HepG2 (cell line): ENCODE data around the gene PRSS53. TPM values are rescaled to one million over a fixed set of nuclear protein-coding genes. Genes with fewer than 3 reads are reported as not detected.

ENCODE experiments used
- ATAC-seq: fragments of 200-7000 bp; cut with Tn5 transposase; 3 replicates; pipeline ENCODE4 v1.9.1; 2020; ENCODE audit warnings: mild to moderate bottlenecking, moderate library complexity
- BruUV-seq: library from RNA; stranded (reverse); fragments of 400-500 nt; replicated peaks from 2 replicates; lab custom pipeline; 2021; lab: Mats Ljungman, UMichigan
- CTCF ChIA-PET: fragments of 300-600 bp; formaldehyde crosslinking; extraction: SDS; loops from one replicate; lab custom pipeline; 2021; ENCODE audit warnings: low total read pairs, inconsistent platforms, low intra/inter-chr PET ratio; lab: Yijun Ruan, JAX
- POLR2A ChIA-PET: fragments of 350-600 bp; sonication (Branson Sonifier 250); formaldehyde crosslinking; loops from one replicate; lab custom pipeline; 2020; ENCODE audit warnings: antibody characterized with exemption, inconsistent platforms; lab: Yijun Ruan, JAX
- DNase-seq: peaks from one replicate; pipeline ENCODE4 v3.0.0-alpha.2; 2015; ENCODE audit warnings: low spot score
- FAIRE-seq: peaks from 3 replicates; lab custom pipeline; 2011; peaks lifted over from hg19 to GRCh38; lab: Jason Lieb, UNC
- H2AFZ ChIP-seq: one replicate; pipeline ENCODE4 v1.6.1; 2011; ENCODE audit warnings: low read length, inconsistent platforms
- H3K27ac ChIP-seq: fragments of 300-600 bp; 3 replicates; pipeline ENCODE4 v1.8.0; 2011; ENCODE audit warnings: mixed run types, mild to moderate bottlenecking, mixed read lengths, low read length, inconsistent platforms; ENCODE audit not compliant: insufficient read depth; ENCODE audit errors: extremely low read length
- H3K27me3 ChIP-seq, 2 experiments: fragments of 200-600 bp in 1 of 2; 2 replicates in 1 of 2; 3 replicates in 1 of 2; pipeline versions ENCODE4 v1.6.0 to v1.8.0; 2011; ENCODE audit warnings: low read length in 2 of 2, mild to moderate bottlenecking in 2 of 2, moderate library complexity in 2 of 2, inconsistent platforms in 1 of 2; ENCODE audit not compliant: insufficient read depth in 2 of 2, control insufficient read depth in 1 of 2
- H3K36me3 ChIP-seq, 2 experiments: fragments of 200-600 bp in 1 of 2; replicated peaks in 1 of 2; 2 replicates in 1 of 2; 3 replicates in 1 of 2; pipeline versions ENCODE4 v1.5.1 to v1.8.0; 2011; ENCODE audit warnings: low read length in 2 of 2, inconsistent platforms in 1 of 2; ENCODE audit not compliant: insufficient read depth in 2 of 2, control insufficient read depth in 1 of 2
- H3K4me1 ChIP-seq: 2 replicates; pipeline ENCODE4 v1.5.1; 2012; ENCODE audit warnings: low read length, inconsistent platforms; ENCODE audit not compliant: insufficient read depth
- H3K4me2 ChIP-seq: 2 replicates; pipeline ENCODE4 v1.6.0; 2011; ENCODE audit warnings: low read depth, low read length, inconsistent platforms
- H3K4me3 ChIP-seq, 3 experiments: fragments of 200-600 bp in 1 of 3; sonication (generic), shearing (Covaris generic) in 1 of 3; replicated peaks in 1 of 3; 2 replicates each; pipeline ENCODE4 v1.5.1; 2011 to 2016; ENCODE audit warnings: low read length in 3 of 3, inconsistent platforms in 2 of 3, low read depth in 2 of 3, mild to moderate bottlenecking in 2 of 3, control low read depth in 1 of 3, mixed read lengths in 1 of 3; ENCODE audit not compliant: insufficient read depth in 1 of 3
- H3K79me2 ChIP-seq: one replicate; pipeline ENCODE4 v1.6.1; 2011; ENCODE audit warnings: low read length, inconsistent platforms; ENCODE audit not compliant: insufficient read depth
- H3K9ac ChIP-seq: 2 replicates; pipeline ENCODE4 v1.6.0; 2011; ENCODE audit warnings: mild to moderate bottlenecking, low read depth, low read length, inconsistent platforms; ENCODE audit not compliant: insufficient read depth
- H3K9me3 ChIP-seq: 2 replicates; pipeline ENCODE4 v1.5.1; 2012; ENCODE audit warnings: mild to moderate bottlenecking, low read length
- H4K20me1 ChIP-seq: 2 replicates; pipeline ENCODE4 v1.6.0; 2011; ENCODE audit warnings: inconsistent platforms, mild to moderate bottlenecking, low read length, moderate library complexity; ENCODE audit not compliant: insufficient read depth
- HES4 ChIP-seq: sonication (generic); formaldehyde crosslinking; IDR thresholded peaks from 2 replicates; pipeline ENCODE4 v1.9.0; 2021; ENCODE audit warnings: mild to moderate bottlenecking, missing genetic modification reagents, borderline replicate concordance
- JARID2 ChIP-seq: sonication (generic); formaldehyde crosslinking; IDR thresholded peaks from 2 replicates; pipeline ENCODE4 v1.8.1; 2023; ENCODE audit warnings: missing genetic modification reagents, inconsistent platforms; ENCODE audit not compliant: insufficient replicate concordance
- NFE2 ChIP-seq: sonication (generic); formaldehyde crosslinking; IDR thresholded peaks from 2 replicates; pipeline ENCODE4 v1.4.0; 2020; ENCODE audit warnings: missing genetic modification reagents
- POLR2G ChIP-seq: fragments of 200-400 bp; formaldehyde crosslinking; IDR thresholded peaks from 2 replicates; pipeline ENCODE4 v1.6.1; 2018; ENCODE audit warnings: mild to moderate bottlenecking, low read depth, low read length, moderate library complexity
- RBAK ChIP-seq: sonication (generic); formaldehyde crosslinking; IDR thresholded peaks from 2 replicates; pipeline ENCODE4 v1.5.1; 2020; ENCODE audit warnings: mild to moderate bottlenecking, missing genetic modification reagents
- SATB2 ChIP-seq: sonication (generic); formaldehyde crosslinking; IDR thresholded peaks from 2 replicates; pipeline ENCODE4 v1.5.0; 2020; ENCODE audit warnings: missing genetic modification reagents
- SRF ChIP-seq: IDR thresholded peaks from 2 replicates; pipeline ENCODE4 v1.6.1; 2011; ENCODE audit warnings: mild to moderate bottlenecking, low read depth, low read length, moderate library complexity
- TAF15 ChIP-seq: fragments of 200-400 bp; formaldehyde crosslinking; IDR thresholded peaks from one replicate; pipeline ENCODE4 v1.6.1; 2018; ENCODE audit warnings: mild to moderate bottlenecking, low read depth, low read length; ENCODE audit not compliant: poor library complexity, severe bottlenecking
- ZEB1 ChIP-seq: IDR thresholded peaks from 2 replicates; pipeline ENCODE4 v1.6.1; 2012; ENCODE audit warnings: mild to moderate bottlenecking, low read depth, inconsistent platforms; ENCODE audit not compliant: insufficient replicate concordance
- ZNF230 ChIP-seq: sonication (generic); formaldehyde crosslinking; IDR thresholded peaks from 2 replicates; pipeline ENCODE4 v1.4.0; 2020; ENCODE audit warnings: mild to moderate bottlenecking, missing genetic modification reagents
- ZNF598 ChIP-seq: sonication (generic); formaldehyde crosslinking; IDR thresholded peaks from 2 replicates; pipeline ENCODE4 v1.5.1; 2020; ENCODE audit warnings: mild to moderate bottlenecking, missing genetic modification reagents, borderline replicate concordance
- ZNF850 ChIP-seq: sonication (generic); formaldehyde crosslinking; conservative IDR thresholded peaks from 2 replicates; pipeline ENCODE4 v1.9.0; 2021; ENCODE audit warnings: mild to moderate bottlenecking, missing genetic modification reagents
- ZSCAN22 ChIP-seq: sonication (generic); formaldehyde crosslinking; IDR thresholded peaks from 2 replicates; pipeline ENCODE4 v1.4.0; 2020; ENCODE audit warnings: mild to moderate bottlenecking, missing genetic modification reagents
- WGBS: methylation state at CpG from one replicate; pipeline ENCODE4 v1.1.6; 2017; ENCODE audit warnings: low lambda C conversion rate; 5-methylcytosine and 5-hydroxymethylcytosine counted together
- in situ Hi-C: cut with HindIII; loops from 2 replicates; pipeline ENCODE4 v1.10.0; 2017; ENCODE audit warnings: low pct_unique_long_range_greater_than_20kb; ENCODE audit not compliant: extremely low pct_ligation_motif_present
- intact Hi-C: fragments of 100-400 bp; cut with micrococcal nuclease; formaldehyde crosslinking; loops from one replicate; pipeline ENCODE4 v1.10.0; 2022; ENCODE audit not compliant: unreplicated experiment
- polyA plus RNA-seq, 8 experiments: library from polyadenylated mRNA; depleted of rRNA in 3 of 8; stranded (reverse) in 7 of 8; unstranded in 1 of 8; fragments of >200 nt; fragmentation: Illumina TruSeq in 4 of 8; extraction: Trizol in 4 of 8; gene quantifications; 2 replicates each; pipeline versions ENCODE4 v1.2.1 to v1.2.3, GENCODE V29; 2011 to 2016; ENCODE audit warnings: low read depth in 4 of 8, missing spikeins in 1 of 8, mixed read lengths in 1 of 8; ENCODE audit not compliant: insufficient read depth in 1 of 8
- total RNA-seq, 5 experiments: library from RNA; depleted of rRNA; stranded (reverse); fragments of >200 nt; fragmentation: Illumina TruSeq; extraction: Trizol; gene quantifications; 2 replicates each; pipeline ENCODE4 v1.2.3, GENCODE V29; 2016; ENCODE audit warnings: low read depth in 1 of 5
- TF ChIP-seq, protein P1 (sequence below): sonication (generic); formaldehyde crosslinking; IDR thresholded peaks from 2 replicates; pipeline ENCODE4 v1.4.0; 2020; ENCODE audit warnings: mild to moderate bottlenecking, missing genetic modification reagents
- TF ChIP-seq, protein P2 (sequence below): sonication (generic); formaldehyde crosslinking; IDR thresholded peaks from 2 replicates; pipeline ENCODE4 v1.4.0; 2020; ENCODE audit warnings: missing genetic modification reagents
- TF ChIP-seq, protein P3 (sequence below): IDR thresholded peaks from 2 replicates; pipeline ENCODE4 v1.6.1; 2016
- TF ChIP-seq, protein P4 (sequence below): sonication (generic); formaldehyde crosslinking; IDR thresholded peaks from 2 replicates; pipeline ENCODE4 v1.4.0; 2020; ENCODE audit warnings: missing genetic modification reagents
- TF ChIP-seq, protein P5 (sequence below): sonication (generic); formaldehyde crosslinking; IDR thresholded peaks from 2 replicates; pipeline ENCODE4 v1.5.0; 2020; ENCODE audit warnings: missing genetic modification reagents

The PRSS53 gene
- total and polyA plus RNA-seq, 2 of the 13 experiments (the other 11 are each of a cell fraction or from before 2014, with no cell fraction given): 2.2 to 7.4 TPM

DNA sequence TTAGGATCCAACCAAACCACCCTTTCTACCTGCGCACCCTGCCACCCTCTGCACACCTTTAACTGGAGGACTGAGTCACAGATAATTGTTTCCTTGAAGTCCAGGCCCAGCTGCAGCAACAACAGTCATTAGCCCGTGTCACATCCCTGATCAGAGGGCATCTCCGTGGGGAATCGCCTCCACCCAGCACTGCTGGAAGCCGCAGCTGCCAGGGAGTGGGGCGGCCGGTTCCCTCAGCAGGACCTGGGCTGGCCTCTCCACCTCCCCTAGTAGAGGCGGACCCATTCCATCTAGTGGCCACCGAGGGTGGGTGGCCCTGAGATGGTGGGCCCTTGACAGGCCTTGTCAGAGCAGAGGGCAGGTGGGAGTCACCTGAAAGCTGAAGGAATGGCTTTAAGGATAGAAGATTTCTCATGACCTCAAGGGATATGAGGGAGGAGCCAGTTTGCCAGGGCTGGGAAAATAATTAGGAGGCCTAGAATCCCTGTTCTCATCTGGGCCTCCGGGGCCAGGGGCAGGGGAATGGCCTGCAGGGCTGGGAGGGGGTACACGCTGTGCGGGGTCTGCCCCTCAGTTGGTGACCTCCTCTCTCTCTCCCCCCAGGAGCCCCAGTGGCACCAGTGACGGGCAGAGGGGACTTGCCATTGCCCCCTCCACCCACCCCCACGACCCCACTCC, 6.2 kb downstream of the PRSS53 start:
- BruUV-seq: no TSS peak
- Histone ChIP-seq H3K36me3 (peaks cover 25 to 37% of the 10 kb centered on the region in 2 experiments), H3K9ac (no peak overlapping the region), H3K27me3 (no peaks in the 10 kb centered on the region), H3K4me2 (no peak overlapping the region), H2AFZ (no peak overlapping the region), H3K4me3 (no peak overlapping the region), H3K4me1 (no peaks in the 10 kb centered on the region), H3K79me2 (no peaks in the 10 kb centered on the region), H3K9me3 (no peaks in the 10 kb centered on the region), H4K20me1 (no peaks in the 10 kb centered on the region), H3K27ac (no peak overlapping the region)
- ChIA-PET POLR2A (no interaction called here), CTCF (no interaction called here)
- intact Hi-C loops: no loop called here
- ATAC-seq: peak; percentile 6
- in situ Hi-C loops: no loop called here
- FAIRE-seq: no peak
- WGBS: 95% methylated on average over 14 of the region's 14 CpGs
- no peak for DNase-seq
- TF ChIP-seq ZNF230 (CRISPR knock-in tag) (no peak), ZNF850 (no peak), RBAK (CRISPR knock-in tag) (no peak), SATB2 (CRISPR knock-in tag) (no peak), ZEB1 (no peak), SRF (no peak), POLR2G (peak; percentile 43), HES4 (CRISPR knock-in tag) (no peak), ZNF598 (no peak), TAF15 (no peak), ZSCAN22 (CRISPR knock-in tag) (no peak), JARID2 (no peak), NFE2 (CRISPR knock-in tag) (no peak)
- TF ChIP-seq, protein P1, sequence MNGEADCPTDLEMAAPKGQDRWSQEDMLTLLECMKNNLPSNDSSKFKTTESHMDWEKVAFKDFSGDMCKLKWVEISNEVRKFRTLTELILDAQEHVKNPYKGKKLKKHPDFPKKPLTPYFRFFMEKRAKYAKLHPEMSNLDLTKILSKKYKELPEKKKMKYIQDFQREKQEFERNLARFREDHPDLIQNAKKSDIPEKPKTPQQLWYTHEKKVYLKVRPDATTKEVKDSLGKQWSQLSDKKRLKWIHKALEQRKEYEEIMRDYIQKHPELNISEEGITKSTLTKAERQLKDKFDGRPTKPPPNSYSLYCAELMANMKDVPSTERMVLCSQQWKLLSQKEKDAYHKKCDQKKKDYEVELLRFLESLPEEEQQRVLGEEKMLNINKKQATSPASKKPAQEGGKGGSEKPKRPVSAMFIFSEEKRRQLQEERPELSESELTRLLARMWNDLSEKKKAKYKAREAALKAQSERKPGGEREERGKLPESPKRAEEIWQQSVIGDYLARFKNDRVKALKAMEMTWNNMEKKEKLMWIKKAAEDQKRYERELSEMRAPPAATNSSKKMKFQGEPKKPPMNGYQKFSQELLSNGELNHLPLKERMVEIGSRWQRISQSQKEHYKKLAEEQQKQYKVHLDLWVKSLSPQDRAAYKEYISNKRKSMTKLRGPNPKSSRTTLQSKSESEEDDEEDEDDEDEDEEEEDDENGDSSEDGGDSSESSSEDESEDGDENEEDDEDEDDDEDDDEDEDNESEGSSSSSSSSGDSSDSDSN (CRISPR knock-in tag): no peak
- TF ChIP-seq, protein P2, sequence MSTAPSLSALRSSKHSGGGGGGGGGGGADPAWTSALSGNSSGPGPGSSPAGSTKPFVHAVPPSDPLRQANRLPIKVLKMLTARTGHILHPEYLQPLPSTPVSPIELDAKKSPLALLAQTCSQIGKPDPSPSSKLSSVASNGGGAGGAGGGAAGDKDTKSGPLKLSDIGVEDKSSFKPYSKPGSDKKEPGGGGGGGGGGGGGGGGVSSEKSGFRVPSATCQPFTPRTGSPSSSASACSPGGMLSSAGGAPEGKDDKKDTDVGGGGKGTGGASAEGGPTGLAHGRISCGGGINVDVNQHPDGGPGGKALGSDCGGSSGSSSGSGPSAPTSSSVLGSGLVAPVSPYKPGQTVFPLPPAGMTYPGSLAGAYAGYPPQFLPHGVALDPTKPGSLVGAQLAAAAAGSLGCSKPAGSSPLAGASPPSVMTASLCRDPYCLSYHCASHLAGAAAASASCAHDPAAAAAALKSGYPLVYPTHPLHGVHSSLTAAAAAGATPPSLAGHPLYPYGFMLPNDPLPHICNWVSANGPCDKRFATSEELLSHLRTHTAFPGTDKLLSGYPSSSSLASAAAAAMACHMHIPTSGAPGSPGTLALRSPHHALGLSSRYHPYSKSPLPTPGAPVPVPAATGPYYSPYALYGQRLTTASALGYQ: no peak
- TF ChIP-seq, protein P3, sequence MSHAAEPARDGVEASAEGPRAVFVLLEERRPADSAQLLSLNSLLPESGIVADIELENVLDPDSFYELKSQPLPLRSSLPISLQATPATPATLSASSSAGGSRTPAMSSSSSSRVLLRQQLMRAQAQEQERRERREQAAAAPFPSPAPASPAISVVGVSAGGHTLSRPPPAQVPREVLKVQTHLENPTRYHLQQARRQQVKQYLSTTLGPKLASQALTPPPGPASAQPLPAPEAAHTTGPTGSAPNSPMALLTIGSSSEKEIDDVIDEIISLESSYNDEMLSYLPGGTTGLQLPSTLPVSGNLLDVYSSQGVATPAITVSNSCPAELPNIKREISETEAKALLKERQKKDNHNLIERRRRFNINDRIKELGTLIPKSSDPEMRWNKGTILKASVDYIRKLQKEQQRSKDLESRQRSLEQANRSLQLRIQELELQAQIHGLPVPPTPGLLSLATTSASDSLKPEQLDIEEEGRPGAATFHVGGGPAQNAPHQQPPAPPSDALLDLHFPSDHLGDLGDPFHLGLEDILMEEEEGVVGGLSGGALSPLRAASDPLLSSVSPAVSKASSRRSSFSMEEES (CRISPR knock-in tag): no peak
- TF ChIP-seq, protein P4, sequence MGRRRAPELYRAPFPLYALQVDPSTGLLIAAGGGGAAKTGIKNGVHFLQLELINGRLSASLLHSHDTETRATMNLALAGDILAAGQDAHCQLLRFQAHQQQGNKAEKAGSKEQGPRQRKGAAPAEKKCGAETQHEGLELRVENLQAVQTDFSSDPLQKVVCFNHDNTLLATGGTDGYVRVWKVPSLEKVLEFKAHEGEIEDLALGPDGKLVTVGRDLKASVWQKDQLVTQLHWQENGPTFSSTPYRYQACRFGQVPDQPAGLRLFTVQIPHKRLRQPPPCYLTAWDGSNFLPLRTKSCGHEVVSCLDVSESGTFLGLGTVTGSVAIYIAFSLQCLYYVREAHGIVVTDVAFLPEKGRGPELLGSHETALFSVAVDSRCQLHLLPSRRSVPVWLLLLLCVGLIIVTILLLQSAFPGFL (CRISPR knock-in tag): no peak
- TF ChIP-seq, protein P5, sequence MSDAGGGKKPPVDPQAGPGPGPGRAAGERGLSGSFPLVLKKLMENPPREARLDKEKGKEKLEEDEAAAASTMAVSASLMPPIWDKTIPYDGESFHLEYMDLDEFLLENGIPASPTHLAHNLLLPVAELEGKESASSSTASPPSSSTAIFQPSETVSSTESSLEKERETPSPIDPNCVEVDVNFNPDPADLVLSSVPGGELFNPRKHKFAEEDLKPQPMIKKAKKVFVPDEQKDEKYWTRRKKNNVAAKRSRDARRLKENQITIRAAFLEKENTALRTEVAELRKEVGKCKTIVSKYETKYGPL (CRISPR knock-in tag): no peak
